ENCODE data around the gene BRINP2.

BRINP2 gene

DNA sequence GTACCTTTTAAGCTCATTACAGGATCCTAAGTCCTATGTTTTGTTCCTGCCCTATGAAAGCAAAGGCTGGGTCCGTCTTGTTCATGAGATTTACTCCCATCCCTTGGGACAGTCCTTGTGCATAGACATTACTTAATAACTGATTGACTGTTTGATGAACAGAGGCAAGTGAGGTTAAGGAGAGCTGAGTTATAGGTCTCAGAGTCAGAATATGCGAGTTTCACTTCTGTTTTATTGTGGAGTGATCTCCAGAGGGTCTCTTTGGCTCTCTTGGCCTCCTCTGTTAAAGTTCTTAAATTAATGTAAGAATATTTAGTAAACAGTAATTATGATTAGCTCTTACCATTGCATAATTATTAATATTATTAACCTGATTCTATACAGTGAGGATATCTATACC, 52.6 kb downstream of the BRINP2 start:
- no peaks in the 10 kb centered on the region for H3K9me3 ChIP-seq (ENCODE audit: control insufficient read depth in 2 of 2, low read length in 2 of 2)
- H3K36me3 ChIP-seq (ENCODE audit: control insufficient read depth in 2 of 2, insufficient read depth in 2 of 2, low read length in 2 of 2), result no peaks in the 10 kb centered on the region
- H3K4me3 ChIP-seq (ENCODE audit: low read length in 2 of 2), result no peak overlapping the region
- H3K4me1 ChIP-seq (ENCODE audit: control insufficient read depth, insufficient read depth, low read length), result no peaks in the 10 kb centered on the region
- no peak overlapping the region for H3K9ac ChIP-seq (ENCODE audit: low read length in 2 of 2)
- H3K27ac ChIP-seq (ENCODE audit: low read length), result no peak overlapping the region
- H3K27me3 ChIP-seq (ENCODE audit: control insufficient read depth in 1 of 2, insufficient read depth in 2 of 2, low read length in 2 of 2), result peaks cover 0 to 2% of the 10 kb centered on the region in 2 donors

DNA sequence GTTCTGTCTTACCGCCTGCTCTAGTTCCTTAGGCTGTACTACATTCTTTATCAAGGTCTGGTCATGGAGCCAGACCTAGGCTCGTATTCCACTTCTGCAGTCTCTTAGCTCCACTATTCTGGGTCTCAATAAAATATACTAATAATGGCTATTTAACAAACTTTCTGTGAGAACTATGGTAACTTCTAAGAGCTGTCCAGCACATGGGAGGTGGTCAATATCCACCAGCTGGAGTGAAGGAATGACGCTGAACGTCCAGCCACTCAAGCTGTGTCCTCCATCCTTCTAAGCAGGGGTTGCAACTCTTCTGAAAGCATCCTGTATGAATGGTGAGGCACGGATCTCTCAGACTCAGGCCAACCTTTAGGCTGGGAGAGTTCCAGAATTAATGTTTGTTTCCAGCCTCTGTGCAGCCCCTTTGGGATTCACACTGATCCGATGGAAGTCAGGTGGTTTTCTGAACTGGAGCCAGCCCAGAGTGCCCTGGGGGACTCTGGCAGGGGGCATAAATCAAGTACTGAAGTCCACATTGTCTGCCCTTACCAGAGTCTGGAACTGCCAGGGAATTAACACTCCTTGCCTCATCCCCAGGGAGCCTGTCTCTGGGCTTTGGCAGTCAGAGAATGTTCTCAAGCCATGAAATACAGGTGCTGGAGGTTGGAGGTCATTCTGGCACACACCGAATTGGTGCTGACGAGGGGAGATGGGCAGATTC, 57.4 kb downstream of the BRINP2 start:
- H3K4me1 ChIP-seq (ENCODE audit: control insufficient read depth, insufficient read depth, low read length), result no peaks in the 10 kb centered on the region
- peaks cover 0 to 2% of the 10 kb centered on the region in 2 donors for H3K27me3 ChIP-seq (ENCODE audit: control insufficient read depth in 1 of 2, insufficient read depth in 2 of 2, low read length in 2 of 2)
- no peak overlapping the region for H3K27ac ChIP-seq (ENCODE audit: low read length)
- H3K4me3 ChIP-seq (ENCODE audit: low read length in 2 of 2), result no peak overlapping the region
- no peaks in the 10 kb centered on the region for H3K36me3 ChIP-seq (ENCODE audit: control insufficient read depth in 2 of 2, insufficient read depth in 2 of 2, low read length in 2 of 2)
- no peaks in the 10 kb centered on the region for H3K9me3 ChIP-seq (ENCODE audit: control insufficient read depth in 2 of 2, low read length in 2 of 2)
- H3K9ac ChIP-seq (ENCODE audit: low read length in 2 of 2), result no peak overlapping the region

DNA sequence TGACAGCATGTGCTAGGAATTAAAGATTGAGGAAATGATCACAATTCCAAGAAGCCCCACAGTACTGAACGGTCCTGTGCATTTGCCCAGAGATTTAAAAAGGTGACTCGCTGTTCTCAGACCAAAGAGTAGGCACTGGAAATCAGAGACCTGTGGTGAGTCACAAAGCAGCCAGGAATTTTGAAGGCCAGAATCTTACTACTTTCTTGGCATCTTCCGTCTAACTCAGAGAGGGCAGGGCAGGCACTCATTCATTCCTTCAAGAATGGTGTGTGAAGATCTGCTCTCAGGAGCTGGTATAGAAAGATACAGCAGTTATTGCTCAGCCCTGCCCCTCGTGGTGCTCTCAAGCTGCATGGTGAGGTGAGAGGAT, 57.9 kb downstream of the BRINP2 start:
- H3K4me3 ChIP-seq (ENCODE audit: low read length in 2 of 2), result no peak overlapping the region
- no peak overlapping the region for H3K27ac ChIP-seq (ENCODE audit: low read length)
- no peaks in the 10 kb centered on the region for H3K9me3 ChIP-seq (ENCODE audit: control insufficient read depth in 2 of 2, low read length in 2 of 2)
- no peak overlapping the region for H3K9ac ChIP-seq (ENCODE audit: low read length in 2 of 2)
- no peaks in the 10 kb centered on the region for H3K4me1 ChIP-seq (ENCODE audit: control insufficient read depth, insufficient read depth, low read length)
- H3K36me3 ChIP-seq (ENCODE audit: control insufficient read depth in 2 of 2, insufficient read depth in 2 of 2, low read length in 2 of 2), result no peaks in the 10 kb centered on the region
- H3K27me3 ChIP-seq (ENCODE audit: control insufficient read depth in 1 of 2, insufficient read depth in 2 of 2, low read length in 2 of 2), result peaks cover 0 to 2% of the 10 kb centered on the region in 2 donors

DNA sequence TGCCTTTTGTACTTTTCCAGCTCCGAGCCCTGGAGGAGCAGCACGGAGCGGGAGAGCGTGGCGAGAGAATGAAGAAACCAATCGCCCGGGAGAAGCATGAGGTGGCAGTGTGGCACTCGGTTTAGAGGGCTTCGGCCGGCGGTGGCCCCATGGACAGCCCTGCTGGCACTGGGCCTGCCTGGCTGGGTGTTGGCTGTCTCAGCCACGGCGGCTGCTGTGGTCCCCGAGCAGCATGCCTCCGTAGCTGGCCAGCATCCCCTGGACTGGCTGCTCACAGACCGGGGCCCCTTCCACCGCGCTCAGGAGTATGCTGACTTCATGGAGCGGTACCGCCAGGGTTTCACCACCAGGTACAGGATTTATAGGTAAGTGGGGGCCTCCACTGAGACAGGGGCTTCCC, 59.0 kb downstream of the BRINP2 start:
- H3K9me3 ChIP-seq (ENCODE audit: control insufficient read depth in 2 of 2, low read length in 2 of 2), result no peaks in the 10 kb centered on the region
- peaks cover 0 to 2% of the 10 kb centered on the region in 2 donors for H3K27me3 ChIP-seq (ENCODE audit: control insufficient read depth in 1 of 2, insufficient read depth in 2 of 2, low read length in 2 of 2)
- no peaks in the 10 kb centered on the region for H3K36me3 ChIP-seq (ENCODE audit: control insufficient read depth in 2 of 2, insufficient read depth in 2 of 2, low read length in 2 of 2)
- H3K9ac ChIP-seq (ENCODE audit: low read length in 2 of 2), result no peak overlapping the region
- no peak overlapping the region for H3K4me3 ChIP-seq (ENCODE audit: low read length in 2 of 2)
- H3K27ac ChIP-seq (ENCODE audit: low read length), result no peak overlapping the region
- H3K4me1 ChIP-seq (ENCODE audit: control insufficient read depth, insufficient read depth, low read length), result no peaks in the 10 kb centered on the region

DNA sequence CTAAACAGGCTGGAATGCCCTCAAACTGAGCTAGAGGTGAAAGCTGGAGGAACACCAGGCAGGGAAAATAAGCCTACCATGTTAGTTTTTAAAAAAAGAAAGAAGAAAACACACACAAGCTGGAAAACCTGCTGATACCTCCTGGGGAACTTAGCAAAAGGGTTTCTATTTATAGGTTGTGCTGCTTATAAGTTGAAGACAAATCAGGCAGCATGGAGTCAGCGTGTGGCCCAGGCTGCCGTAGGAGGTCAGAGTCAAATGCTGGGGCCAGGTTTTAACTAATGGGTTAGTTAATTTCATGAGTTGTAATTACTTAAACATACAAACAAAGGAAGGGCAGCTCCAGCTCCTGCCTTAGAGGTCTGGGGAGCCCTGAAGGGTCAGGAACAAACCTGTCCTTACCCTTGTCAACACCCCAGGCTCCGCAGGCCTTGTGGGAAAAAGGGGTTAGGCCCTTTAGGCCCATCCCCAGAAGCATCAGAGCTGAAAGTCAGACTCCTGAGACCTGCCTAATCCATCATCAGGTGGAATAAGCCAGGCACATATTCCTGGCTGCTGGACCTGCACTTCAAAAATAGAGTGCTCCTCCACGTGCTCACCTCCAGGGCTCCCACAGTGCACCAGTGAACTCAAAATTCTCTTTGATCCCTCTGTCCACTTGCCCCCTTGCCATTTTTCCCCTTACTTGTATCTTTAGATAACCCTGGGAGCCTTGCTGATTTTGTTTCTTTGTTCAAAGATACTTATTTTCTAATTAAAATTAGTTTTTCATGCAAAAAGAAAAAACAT, 59.7 kb downstream of the BRINP2 start:
- Histone ChIP-seq H3K27ac (ENCODE audit: low read length) (no peak overlapping the region), H3K9ac (ENCODE audit: low read length in 2 of 2) (no peak overlapping the region), H3K36me3 (ENCODE audit: control insufficient read depth in 2 of 2, insufficient read depth in 2 of 2, low read length in 2 of 2) (no peaks in the 10 kb centered on the region), H3K9me3 (ENCODE audit: control insufficient read depth in 2 of 2, low read length in 2 of 2) (no peaks in the 10 kb centered on the region), H3K4me3 (ENCODE audit: low read length in 2 of 2) (no peak overlapping the region), H3K4me1 (ENCODE audit: control insufficient read depth, insufficient read depth, low read length) (no peaks in the 10 kb centered on the region), H3K27me3 (ENCODE audit: control insufficient read depth in 1 of 2, insufficient read depth in 2 of 2, low read length in 2 of 2) (peaks cover 0 to 2% of the 10 kb centered on the region in 2 donors)

DNA sequence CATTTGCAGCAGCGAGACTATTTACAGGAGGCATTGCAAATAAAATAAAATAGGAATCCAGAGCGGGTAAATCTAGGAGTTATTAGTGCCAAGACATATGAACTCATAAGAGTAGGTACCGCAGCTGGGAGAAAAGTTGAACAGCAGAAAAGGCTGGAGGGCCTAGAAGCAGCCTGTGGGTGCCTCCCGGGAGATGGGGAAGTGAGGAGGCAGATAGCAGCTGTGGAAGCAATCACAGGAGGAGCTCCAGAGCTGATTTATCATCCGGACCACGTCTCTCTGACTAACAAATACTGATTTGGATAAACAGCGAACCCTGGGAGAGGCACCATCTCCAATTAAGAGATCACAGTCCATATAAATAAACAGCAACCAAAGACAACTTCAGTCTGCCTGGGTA, 64.6 kb downstream of the BRINP2 start:
- Histone ChIP-seq H3K36me3 (ENCODE audit: control insufficient read depth in 2 of 2, insufficient read depth in 2 of 2, low read length in 2 of 2) (no peaks in the 10 kb centered on the region), H3K9me3 (ENCODE audit: control insufficient read depth in 2 of 2, low read length in 2 of 2) (peaks cover 0 to under 1% of the 10 kb centered on the region in 2 donors)

DNA sequence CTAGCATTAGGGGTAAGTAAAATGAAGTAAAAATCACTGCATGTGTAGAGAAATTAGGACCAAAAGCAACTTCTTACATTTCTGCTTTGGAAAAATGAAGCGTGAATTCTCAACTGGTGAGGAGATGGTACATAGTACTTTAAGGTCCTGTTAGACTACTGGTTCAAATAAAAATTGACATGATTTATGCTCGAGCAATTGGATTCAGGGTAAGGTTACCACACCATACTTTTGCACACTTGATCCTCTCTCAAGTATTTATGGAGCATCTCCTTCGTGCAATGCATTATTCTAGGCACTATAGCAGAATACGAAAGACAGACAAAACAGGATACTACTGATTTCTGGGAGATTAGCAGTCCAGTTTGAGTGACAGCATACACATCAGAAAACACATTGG, 66.2 kb downstream of the BRINP2 start:
- Histone ChIP-seq H3K4me3 (ENCODE audit: low read length in 2 of 2) (no peak overlapping the region), H3K9ac (ENCODE audit: low read length in 2 of 2) (no peak overlapping the region), H3K27me3 (ENCODE audit: control insufficient read depth in 1 of 2, insufficient read depth in 2 of 2, low read length in 2 of 2) (no peaks in the 10 kb centered on the region), H3K9me3 (ENCODE audit: control insufficient read depth in 2 of 2, low read length in 2 of 2) (peaks cover 0 to 4% of the 10 kb centered on the region in 2 donors), H3K27ac (ENCODE audit: low read length) (no peak overlapping the region), H3K4me1 (ENCODE audit: control insufficient read depth, insufficient read depth, low read length) (no peaks in the 10 kb centered on the region), H3K36me3 (ENCODE audit: control insufficient read depth in 2 of 2, insufficient read depth in 2 of 2, low read length in 2 of 2) (no peaks in the 10 kb centered on the region)

More for the DNA sequence above, 64.6 kb downstream of the BRINP2 start:
- Histone ChIP-seq H3K27ac (ENCODE audit: low read length) (no peak overlapping the region), H3K4me1 (ENCODE audit: control insufficient read depth, insufficient read depth, low read length) (no peaks in the 10 kb centered on the region), H3K9ac (ENCODE audit: low read length in 2 of 2) (no peak overlapping the region), H3K4me3 (ENCODE audit: low read length in 2 of 2) (no peak overlapping the region), H3K27me3 (ENCODE audit: control insufficient read depth in 1 of 2, insufficient read depth in 2 of 2, low read length in 2 of 2) (no peaks in the 10 kb centered on the region)

DNA sequence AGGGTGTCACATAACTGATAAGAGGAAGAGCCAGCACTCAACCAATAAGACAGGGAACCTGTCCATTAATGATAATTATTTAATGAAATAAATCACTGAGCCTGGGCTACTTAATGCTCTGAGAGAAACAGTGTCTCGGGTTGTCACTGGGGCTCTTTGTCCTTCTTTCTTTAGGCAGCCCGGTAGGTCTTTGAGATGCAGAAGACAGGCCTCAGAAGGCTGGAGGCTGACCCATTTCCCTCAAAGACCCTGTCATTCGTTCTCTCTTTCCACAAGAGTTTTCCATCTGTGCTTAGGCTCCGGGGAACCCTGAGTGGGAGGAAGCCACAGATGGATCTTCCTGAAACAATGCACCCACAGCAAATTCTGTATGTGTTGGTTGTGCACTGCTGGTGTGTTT, 68.2 kb downstream of the BRINP2 start:
- peaks cover 0 to 4% of the 10 kb centered on the region in 2 donors for H3K9me3 ChIP-seq (ENCODE audit: control insufficient read depth in 2 of 2, low read length in 2 of 2)
- H3K27ac ChIP-seq (ENCODE audit: low read length), result no peak overlapping the region
- H3K9ac ChIP-seq (ENCODE audit: low read length in 2 of 2), result no peak overlapping the region
- no peaks in the 10 kb centered on the region for H3K36me3 ChIP-seq (ENCODE audit: control insufficient read depth in 2 of 2, insufficient read depth in 2 of 2, low read length in 2 of 2)
- H3K27me3 ChIP-seq (ENCODE audit: control insufficient read depth in 1 of 2, insufficient read depth in 2 of 2, low read length in 2 of 2), result no peaks in the 10 kb centered on the region
- no peak overlapping the region for H3K4me3 ChIP-seq (ENCODE audit: low read length in 2 of 2)
- no peaks in the 10 kb centered on the region for H3K4me1 ChIP-seq (ENCODE audit: control insufficient read depth, insufficient read depth, low read length)

DNA sequence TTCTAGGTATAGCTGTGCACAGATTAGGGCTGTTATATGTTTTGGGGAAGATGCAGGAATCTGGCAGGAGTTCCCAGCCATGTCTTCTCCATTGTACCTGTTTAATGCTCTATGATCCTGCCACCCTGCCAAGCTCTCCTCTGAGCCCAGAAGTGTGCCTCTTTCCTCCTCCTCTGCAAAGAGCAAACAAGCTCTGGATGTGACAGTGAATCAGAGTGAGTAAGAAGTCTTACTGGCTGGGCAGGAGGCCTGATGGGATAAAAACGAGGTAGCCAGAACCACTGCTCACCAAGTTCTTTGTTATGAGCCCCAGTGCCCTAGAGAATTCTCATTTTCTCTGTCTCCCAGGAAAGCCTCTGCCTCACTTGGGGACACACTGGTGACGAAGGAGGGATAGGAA, 69.0 kb downstream of the BRINP2 start:
- H3K27ac ChIP-seq (ENCODE audit: low read length), result no peak overlapping the region
- H3K27me3 ChIP-seq (ENCODE audit: control insufficient read depth in 1 of 2, insufficient read depth in 2 of 2, low read length in 2 of 2), result no peaks in the 10 kb centered on the region
- no peaks in the 10 kb centered on the region for H3K4me1 ChIP-seq (ENCODE audit: control insufficient read depth, insufficient read depth, low read length)
- H3K36me3 ChIP-seq (ENCODE audit: control insufficient read depth in 2 of 2, insufficient read depth in 2 of 2, low read length in 2 of 2), result no peaks in the 10 kb centered on the region
- H3K9me3 ChIP-seq (ENCODE audit: control insufficient read depth in 2 of 2, low read length in 2 of 2), result peaks cover 0 to 4% of the 10 kb centered on the region in 2 donors
- H3K9ac ChIP-seq (ENCODE audit: low read length in 2 of 2), result no peak overlapping the region
- no peak overlapping the region for H3K4me3 ChIP-seq (ENCODE audit: low read length in 2 of 2)

DNA sequence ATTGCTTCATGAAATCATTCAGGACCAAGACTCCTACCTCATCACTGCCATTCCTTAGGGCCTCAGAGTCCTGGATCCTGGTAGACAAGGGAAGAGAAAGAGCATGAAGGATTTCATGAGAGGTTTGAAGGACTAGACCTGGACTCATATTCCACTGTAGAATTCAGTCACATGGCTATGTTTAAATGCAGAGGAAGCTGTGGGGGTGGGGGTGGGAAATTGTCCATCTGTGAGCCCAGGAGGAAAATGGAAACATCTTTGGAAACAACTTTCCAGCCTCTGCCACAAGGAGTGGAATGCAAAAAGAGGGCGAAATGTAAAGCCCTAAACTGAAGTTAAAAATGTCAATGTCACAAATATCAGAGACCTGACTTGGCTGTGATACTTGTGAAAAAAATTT, 73.0 kb downstream of the BRINP2 start:
- H3K4me3 ChIP-seq (ENCODE audit: low read length in 2 of 2), result no peak overlapping the region
- H3K9ac ChIP-seq (ENCODE audit: low read length in 2 of 2), result no peak overlapping the region
- H3K4me1 ChIP-seq (ENCODE audit: control insufficient read depth, insufficient read depth, low read length), result peaks cover 13% of the 10 kb centered on the region
- no peak overlapping the region for H3K27ac ChIP-seq (ENCODE audit: low read length)
- H3K9me3 ChIP-seq (ENCODE audit: control insufficient read depth in 2 of 2, low read length in 2 of 2), result peaks cover 0 to 4% of the 10 kb centered on the region in 2 donors
- H3K27me3 ChIP-seq (ENCODE audit: control insufficient read depth in 1 of 2, insufficient read depth in 2 of 2, low read length in 2 of 2), result no peaks in the 10 kb centered on the region
- no peaks in the 10 kb centered on the region for H3K36me3 ChIP-seq (ENCODE audit: control insufficient read depth in 2 of 2, insufficient read depth in 2 of 2, low read length in 2 of 2)

Measured in stomach smooth muscle (tissue), 2 donors.